NK-92 treated with Interleukin-12 subunit alpha and Interleukin-12 subunit beta, amount 100 ng/mL, for 24 hours (cell line): ENCODE results near the gene COL13A1.

Source experiments
- DNase-seq: peaks from one replicate; lab custom pipeline; 2025; lab: John Stamatoyannopoulos, UW

Gene COL13A1

GRCh38 chr10:69963835-69964710 lies 162.4 kb downstream of the COL13A1 start:
- DNase-seq = no peak

GRCh38 chr10:69965086-69965485 lies 163.4 kb downstream of the COL13A1 start:
- no peak for DNase-seq

- no peak for DNase-seq
Measured at GRCh38 chr10:69965919-69966662, 164.4 kb downstream of the COL13A1 start.

DNA sequence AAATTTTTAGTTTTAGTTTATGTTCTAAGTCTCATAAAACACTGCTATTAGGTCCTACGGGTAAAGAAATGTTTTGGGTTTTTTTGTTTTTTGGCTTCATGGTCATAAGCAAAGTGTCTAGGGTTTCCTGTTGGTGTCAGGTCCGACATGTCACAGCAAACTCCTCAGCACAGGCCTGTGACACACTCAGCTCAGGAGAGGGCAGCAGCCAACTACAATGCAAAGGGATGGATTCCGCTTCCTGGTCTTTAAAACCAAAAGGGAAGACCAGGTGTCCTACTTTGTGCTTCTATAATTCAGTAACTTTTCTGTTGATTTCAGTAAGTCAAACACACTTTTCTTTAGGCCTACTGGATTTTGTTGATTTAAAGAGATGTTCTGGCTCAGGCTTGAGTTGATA lies 167.1 kb downstream of the COL13A1 start:
- DNase-seq = no peak

GRCh38 chr10:69969977-69970376 lies 168.3 kb downstream of the COL13A1 start:
- DNase-seq = no peak

DNA sequence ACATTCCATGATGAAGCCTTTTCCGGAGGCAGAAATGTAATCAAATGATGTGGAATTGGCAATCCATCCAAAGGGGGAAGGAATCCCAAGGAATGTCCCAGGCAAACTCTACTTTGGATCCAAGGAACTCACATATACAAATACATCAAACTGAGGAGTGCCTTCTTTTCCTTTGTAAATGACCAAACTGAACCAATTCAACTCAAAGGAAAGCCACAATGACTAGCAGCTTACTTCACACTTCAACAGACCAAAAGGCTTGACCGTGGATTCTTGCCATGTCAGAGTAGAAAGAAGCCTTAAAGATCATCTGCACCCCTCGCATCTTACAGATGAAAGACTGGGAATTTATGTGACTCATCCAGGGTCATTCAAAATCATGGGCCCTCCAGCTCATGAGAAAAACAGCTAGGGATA lies 171.3 kb downstream of the COL13A1 start:
- DNase-seq = no peak

DNA sequence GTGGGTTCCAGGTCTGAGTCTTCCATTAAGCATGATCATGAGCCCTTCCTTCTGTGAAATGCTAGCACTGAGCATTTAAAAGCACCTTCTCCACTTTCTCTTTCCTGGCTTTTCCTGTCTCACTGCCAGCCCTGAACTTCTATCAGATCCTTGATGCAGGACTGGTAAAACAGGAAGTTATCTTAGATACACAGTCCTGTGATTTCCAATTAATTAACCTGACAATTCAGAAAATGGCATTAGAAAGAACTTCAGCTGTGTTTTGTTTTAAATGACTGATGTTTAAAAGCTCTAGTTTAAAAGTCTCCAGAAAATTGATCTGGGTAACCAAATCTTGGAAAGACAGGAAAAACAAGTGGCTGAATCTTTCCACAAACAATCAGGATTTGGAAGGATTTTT lies 172.0 kb downstream of the COL13A1 start:
- no peak for DNase-seq

DNA sequence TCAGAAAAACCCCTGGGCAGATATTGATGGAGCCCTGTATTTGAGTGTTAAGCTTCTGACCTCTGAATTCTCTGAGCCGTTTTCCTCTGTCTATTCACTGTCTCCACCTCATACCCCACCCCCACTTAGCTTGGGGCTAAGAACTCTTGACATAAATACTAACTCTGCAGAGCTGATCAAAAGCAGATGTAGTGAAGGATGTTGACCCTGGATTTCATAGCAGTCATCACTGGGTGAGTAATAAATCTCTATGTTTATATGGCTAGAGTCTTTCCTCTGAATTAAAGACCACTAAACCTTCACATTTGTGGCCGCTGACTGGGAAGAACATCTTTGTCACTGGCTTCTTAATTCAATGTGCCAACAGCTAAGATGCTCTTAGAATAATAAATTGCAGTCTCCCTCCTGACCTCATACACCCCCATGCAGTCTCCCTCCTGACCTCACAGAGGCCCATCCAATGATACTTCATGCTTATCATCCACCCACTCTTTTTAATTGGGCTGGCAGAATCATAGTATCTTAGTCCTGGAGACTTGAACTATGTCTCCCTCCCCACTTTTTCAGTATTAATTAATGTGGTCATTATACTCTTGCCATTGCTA lies 172.9 kb downstream of the COL13A1 start:
- no peak for DNase-seq

DNA sequence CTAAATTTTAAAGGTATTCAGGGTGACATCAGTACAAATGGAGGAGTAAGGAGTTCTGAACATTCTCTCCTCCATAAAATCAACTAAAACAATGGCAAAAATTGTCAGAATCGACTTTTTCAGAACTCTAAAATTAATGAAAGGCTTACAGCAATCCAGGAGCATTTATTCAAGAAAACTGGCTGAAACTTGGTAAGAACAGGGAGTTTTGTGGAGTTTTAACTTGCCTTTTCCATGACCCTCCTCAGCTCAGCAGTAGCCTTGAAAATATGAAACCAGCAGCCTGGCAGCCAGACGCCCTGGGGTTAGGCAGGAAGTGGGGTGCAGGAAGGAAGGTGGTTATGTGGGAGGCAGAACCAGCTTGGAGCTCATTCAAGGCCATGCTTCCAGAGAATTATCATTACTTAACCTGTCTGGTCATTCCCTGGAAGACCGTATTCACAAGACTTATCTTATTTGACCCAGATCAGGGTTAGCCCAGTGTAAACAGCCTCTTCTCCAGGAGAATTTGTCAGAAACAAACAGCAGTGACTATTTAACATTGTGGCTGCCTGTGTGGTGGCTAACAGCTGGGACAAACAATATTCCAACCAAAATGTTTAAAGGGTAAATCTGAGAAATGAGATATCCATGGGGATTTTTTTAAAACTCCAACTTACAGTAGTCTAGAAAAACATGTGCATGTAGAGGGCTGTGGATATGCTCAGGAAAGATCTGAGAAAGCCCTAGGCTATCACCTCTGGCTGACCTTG lies 175.3 kb downstream of the COL13A1 start:
- no peak for DNase-seq

DNA sequence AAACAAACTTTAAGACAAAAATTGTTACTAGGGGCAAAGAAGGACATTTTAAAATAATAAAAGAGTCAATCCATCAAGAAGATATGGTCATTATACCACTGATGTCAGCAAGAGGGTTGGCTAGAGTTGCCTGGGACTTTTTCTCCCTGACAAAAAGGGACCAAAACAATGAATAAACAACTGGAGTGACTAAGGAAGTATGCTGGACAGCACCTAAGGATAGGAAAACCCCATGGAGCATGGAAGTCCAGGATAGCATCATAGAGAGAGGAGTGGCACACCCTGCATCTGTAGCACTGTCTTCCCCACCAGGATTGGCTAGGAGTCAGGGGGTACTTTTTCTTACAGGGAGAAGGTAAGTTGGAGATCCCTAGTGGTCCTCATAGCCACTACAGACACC lies 177.5 kb downstream of the COL13A1 start:
- DNase-seq = no peak

GRCh38 chr10:69980672-69981071 lies 179.0 kb downstream of the COL13A1 start:
- DNase-seq = no peak

DNA sequence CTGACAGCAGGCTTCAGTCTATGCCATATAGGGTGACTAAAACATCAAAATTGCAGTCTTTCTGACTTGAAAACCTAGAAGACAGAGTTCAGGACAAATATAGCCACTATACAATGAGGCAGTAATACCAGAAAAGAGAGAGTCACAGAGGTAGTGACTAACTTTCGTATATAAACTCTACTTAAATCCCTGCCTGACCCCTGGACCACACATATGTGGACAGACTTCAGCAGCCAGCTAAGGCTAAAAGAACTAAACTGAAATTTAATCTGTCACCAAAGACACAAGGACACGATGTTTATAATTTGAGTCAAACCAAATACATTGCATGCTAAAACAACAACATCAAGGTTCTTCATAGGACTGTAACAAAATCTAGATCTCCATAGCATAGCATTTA lies 186.4 kb downstream of the COL13A1 start:
- no peak for DNase-seq

DNA sequence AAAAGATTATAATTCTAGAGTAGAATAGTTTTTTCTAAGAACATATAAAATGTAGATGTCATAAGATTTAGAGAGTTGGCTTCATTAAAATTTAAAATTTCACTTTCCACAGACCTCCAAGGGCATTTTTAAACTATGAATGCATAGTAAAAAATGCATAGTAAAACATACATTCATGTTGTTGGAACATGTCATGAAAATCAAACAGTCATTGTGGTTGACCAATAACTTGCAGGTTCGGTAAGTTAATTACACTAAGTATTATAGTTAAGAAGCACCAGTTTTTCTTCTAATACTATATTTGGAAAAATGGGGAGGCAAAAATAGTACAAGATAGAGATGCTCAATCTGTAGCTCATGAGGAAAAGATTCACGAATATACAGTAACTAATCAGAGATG lies 189.4 kb downstream of the COL13A1 start:
- DNase-seq = no peak

GRCh38 chr10:69994262-69994661 lies 192.6 kb downstream of the COL13A1 start:
- no peak for DNase-seq

DNA sequence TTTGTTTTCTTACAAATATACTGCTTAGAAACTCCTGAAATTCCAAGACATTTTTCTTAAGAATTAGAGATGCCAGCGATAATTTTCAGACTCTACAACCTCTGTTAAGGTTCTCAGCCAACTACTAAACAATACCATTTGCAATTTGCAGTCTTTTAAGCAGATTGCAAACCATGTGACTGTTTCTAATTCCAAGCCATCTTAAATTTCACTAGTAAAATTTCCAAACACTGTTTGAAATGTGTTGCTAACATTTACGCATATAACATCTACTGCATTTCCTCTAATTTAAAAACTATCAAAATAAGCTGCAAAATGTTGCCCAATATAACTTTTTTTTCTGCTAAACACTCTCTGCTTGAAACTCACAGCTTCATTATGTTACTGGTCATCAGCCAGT lies 194.9 kb downstream of the COL13A1 start:
- DNase-seq = no peak

DNA sequence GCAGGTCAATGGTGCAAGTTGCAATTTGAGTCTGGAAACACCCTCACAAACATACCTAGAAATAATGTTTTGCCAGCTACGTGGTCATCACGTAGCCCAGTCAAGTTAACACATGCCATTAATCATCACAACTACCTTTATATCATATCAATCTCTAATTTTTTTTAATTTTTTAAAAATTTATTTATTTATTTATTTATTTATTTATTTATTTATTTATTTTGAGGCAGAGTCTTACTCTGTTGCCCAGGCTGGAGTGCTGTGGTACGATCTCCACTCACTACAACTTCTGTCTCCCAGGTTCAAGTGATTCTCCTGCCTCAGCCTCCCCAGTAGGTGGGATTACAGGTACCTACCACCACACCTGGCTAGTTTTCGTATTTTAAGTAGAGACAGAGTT lies 198.6 kb downstream of the COL13A1 start:
- DNase-seq = no peak

GRCh38 chr10:70007116-70007820 lies 205.6 kb downstream of the COL13A1 start:
- DNase-seq = no peak
